Osteocyte (in vitro differentiated cells): ENCODE data around the gene TOB1. TPM values are rescaled to one million over a fixed set of nuclear protein-coding genes. Genes with fewer than 3 reads are reported as not detected.
"Not testable (repeated sequence)": the region's sequence is repeated elsewhere in the genome, so short reads cannot be mapped to it uniquely, and the experiment has no call there.

Source experiments
- DNase-seq: peaks from one replicate; pipeline ENCODE4 v3.0.0; 2021; ENCODE audit warnings: mixed read lengths; ENCODE audit not compliant: unreplicated experiment; ENCODE audit errors: extremely low spot score
- H3K27ac Mint-ChIP-seq: one replicate; pipeline ENCODE4 v1.8.0; 2021; ENCODE audit warnings: mild to moderate bottlenecking, mixed read lengths; ENCODE audit not compliant: unreplicated experiment
- H3K27me3 Mint-ChIP-seq: one replicate; pipeline ENCODE4 v1.8.0; 2021; ENCODE audit warnings: mixed read lengths; ENCODE audit not compliant: unreplicated experiment
- H3K36me3 Mint-ChIP-seq: one replicate; pipeline ENCODE4 v1.8.0; 2021; ENCODE audit warnings: mixed read lengths; ENCODE audit not compliant: unreplicated experiment
- H3K4me1 Mint-ChIP-seq: one replicate; pipeline ENCODE4 v1.8.0; 2021; ENCODE audit warnings: mixed read lengths; ENCODE audit not compliant: unreplicated experiment
- H3K4me3 Mint-ChIP-seq: one replicate; pipeline ENCODE4 v1.8.0; 2021; ENCODE audit warnings: mild to moderate bottlenecking, moderate library complexity, mixed read lengths; ENCODE audit not compliant: unreplicated experiment
- H3K9me3 Mint-ChIP-seq: one replicate; pipeline ENCODE4 v1.8.0; 2021; ENCODE audit warnings: mixed read lengths; ENCODE audit not compliant: unreplicated experiment
- total RNA-seq: library from RNA; stranded (reverse); gene quantifications from 2 replicates; pipeline ENCODE4 v1.2.1, GENCODE V29; 2021
- TF ChIP-seq, protein P1 (sequence below): fragments of 200-600 bp; sonication (generic); IDR thresholded peaks from 2 replicates; pipeline ENCODE4 v1.5.0; 2021; ENCODE audit warnings: antibody characterized with exemption, mild to moderate bottlenecking, moderate library complexity

TOB1 gene
- total RNA-seq, 1 donor from 2014 or later = 40.1 TPM

DNA sequence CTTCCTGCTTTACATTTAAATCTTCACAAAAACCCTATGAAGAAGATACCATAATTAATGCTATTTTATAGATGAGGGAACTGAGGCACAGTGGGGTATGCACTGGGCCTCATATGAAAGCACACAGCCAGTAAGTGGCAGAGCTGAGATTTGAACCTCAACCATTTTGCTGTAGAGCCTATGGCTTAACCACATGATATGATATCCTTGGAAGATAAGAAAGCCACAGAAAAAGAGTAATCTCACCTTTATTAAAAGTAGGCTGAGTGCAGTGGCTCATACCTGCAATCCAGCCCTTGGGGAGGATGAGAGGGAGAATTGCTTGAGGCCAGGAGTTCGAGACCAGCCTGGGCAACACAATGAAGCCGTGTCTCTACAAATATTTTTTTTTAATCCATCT, 15.0 kb upstream of the TOB1 start:
- H3K4me1 Mint-ChIP-seq = peaks cover 2% of the 10 kb centered on the region
- no peaks in the 10 kb centered on the region for H3K9me3 Mint-ChIP-seq
- no peak overlapping the region for H3K27ac Mint-ChIP-seq
- TF ChIP-seq, protein P1, sequence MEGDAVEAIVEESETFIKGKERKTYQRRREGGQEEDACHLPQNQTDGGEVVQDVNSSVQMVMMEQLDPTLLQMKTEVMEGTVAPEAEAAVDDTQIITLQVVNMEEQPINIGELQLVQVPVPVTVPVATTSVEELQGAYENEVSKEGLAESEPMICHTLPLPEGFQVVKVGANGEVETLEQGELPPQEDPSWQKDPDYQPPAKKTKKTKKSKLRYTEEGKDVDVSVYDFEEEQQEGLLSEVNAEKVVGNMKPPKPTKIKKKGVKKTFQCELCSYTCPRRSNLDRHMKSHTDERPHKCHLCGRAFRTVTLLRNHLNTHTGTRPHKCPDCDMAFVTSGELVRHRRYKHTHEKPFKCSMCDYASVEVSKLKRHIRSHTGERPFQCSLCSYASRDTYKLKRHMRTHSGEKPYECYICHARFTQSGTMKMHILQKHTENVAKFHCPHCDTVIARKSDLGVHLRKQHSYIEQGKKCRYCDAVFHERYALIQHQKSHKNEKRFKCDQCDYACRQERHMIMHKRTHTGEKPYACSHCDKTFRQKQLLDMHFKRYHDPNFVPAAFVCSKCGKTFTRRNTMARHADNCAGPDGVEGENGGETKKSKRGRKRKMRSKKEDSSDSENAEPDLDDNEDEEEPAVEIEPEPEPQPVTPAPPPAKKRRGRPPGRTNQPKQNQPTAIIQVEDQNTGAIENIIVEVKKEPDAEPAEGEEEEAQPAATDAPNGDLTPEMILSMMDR = no peak
- no peak for DNase-seq
- no peak overlapping the region for H3K4me3 Mint-ChIP-seq
- H3K36me3 Mint-ChIP-seq = no peaks in the 10 kb centered on the region
- peaks cover 3% of the 10 kb centered on the region for H3K27me3 Mint-ChIP-seq

DNA sequence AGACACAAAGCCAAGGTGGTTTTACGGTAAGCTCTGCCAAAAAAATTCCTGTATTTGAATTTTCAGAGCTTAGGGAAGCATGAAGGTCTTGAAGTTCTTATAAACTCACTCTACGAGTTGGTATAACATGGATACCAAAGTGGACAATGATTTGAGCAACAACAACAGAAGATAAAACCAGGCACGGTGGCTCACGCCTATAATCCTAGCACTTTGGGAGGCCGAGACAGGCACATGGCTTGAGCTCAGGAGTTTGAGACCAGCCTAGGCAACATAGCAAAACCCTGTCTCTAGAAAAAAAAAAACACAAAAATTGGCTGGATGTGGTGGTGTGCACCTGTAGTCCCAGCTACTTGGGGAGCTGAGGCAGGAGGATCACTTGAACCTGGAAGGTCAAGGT, 12.9 kb upstream of the TOB1 start:
- no peak overlapping the region for H3K27ac Mint-ChIP-seq
- no peaks in the 10 kb centered on the region for H3K36me3 Mint-ChIP-seq
- TF ChIP-seq, protein P1 = no peak
- peaks cover 12% of the 10 kb centered on the region for H3K27me3 Mint-ChIP-seq
- DNase-seq = no peak
- H3K9me3 Mint-ChIP-seq = no peaks in the 10 kb centered on the region
- H3K4me3 Mint-ChIP-seq = no peak overlapping the region
- H3K4me1 Mint-ChIP-seq = peaks cover 2% of the 10 kb centered on the region

DNA sequence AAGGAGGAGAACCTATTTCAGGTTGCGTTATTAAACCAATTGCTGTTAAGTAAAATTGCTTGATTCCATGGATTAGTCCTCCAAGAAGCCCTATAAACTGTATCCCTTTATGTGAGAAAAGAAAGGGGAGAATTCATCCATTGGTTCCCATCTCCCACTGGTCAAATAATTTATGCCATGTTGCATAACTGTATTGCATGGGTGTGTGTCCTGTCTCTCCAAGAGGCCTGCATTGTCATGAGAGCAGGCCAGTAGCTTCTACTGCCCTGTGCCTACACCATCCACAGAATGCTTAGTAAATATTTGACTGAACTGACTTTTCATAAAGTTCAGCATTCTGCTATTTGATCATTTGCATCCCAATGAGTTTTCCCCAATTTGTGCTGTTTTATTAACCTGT, 11.7 kb upstream of the TOB1 start:
- Mint-ChIP-seq H3K27me3 (peaks cover 22% of the 10 kb centered on the region), H3K36me3 (no peaks in the 10 kb centered on the region), H3K9me3 (no peaks in the 10 kb centered on the region), H3K4me3 (no peak overlapping the region), H3K4me1 (peaks cover 2% of the 10 kb centered on the region), H3K27ac (no peak overlapping the region)
- TF ChIP-seq, protein P1 = no peak
- no peak for DNase-seq

DNA sequence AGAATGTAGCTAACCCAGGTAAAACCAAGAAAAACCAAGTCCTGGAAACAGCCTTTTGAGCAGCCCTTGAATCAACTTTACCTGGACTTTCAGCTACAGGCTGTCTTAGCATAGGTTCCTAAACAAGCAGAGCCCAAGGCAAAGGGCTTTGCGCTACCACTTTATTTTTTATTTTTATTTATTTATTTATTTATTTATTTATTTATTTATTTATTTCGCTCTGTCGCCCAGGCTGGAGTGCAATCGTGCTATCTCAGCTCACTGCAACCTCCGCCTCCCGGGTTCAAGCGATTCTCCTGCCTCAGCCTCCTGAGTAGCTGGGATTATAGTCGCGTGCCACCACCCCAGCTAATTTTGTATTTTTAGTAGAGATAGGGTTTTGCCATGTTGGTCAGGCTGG, 10.9 kb upstream of the TOB1 start:
- not testable (repeated sequence) for H3K9me3 Mint-ChIP-seq, H3K4me3 Mint-ChIP-seq, H3K36me3 Mint-ChIP-seq, DNase-seq, H3K4me1 Mint-ChIP-seq, H3K27ac Mint-ChIP-seq
- peaks cover 24% of the 10 kb centered on the region for H3K27me3 Mint-ChIP-seq

DNA sequence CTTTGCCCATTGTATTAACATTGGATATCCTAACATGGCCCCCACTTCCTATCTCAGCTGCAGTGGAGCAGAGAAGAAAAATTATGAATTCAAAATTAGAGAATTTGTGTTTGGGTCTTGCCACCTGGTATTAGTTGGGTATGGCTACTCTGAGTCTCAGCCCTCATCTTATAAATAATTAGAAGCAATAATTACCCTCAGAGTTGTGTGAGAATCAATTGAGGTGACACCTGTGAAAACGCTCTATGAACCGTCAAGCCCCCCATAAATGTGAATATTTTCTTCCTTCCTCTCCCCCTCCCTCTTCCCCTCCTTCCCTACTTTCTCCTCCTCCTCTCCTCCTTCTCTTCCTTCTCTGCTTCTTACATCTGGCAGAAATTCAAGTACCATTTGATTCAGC, 8.9 kb upstream of the TOB1 start:
- Mint-ChIP-seq H3K27ac (no peak overlapping the region), H3K27me3 (peaks cover 26% of the 10 kb centered on the region), H3K4me3 (no peak overlapping the region), H3K9me3 (no peaks in the 10 kb centered on the region), H3K4me1 (no peaks in the 10 kb centered on the region), H3K36me3 (no peaks in the 10 kb centered on the region)
- TF ChIP-seq, protein P1 = no peak
- DNase-seq = no peak
